ENCODE data around the gene CLPSL2. TPM values are rescaled to one million over a fixed set of nuclear protein-coding genes. Genes with fewer than 3 reads are reported as not detected.

Gene CLPSL2
- total RNA-seq, 2 donors from 2014 or later, result 1.1 to 2.1 TPM

DNA sequence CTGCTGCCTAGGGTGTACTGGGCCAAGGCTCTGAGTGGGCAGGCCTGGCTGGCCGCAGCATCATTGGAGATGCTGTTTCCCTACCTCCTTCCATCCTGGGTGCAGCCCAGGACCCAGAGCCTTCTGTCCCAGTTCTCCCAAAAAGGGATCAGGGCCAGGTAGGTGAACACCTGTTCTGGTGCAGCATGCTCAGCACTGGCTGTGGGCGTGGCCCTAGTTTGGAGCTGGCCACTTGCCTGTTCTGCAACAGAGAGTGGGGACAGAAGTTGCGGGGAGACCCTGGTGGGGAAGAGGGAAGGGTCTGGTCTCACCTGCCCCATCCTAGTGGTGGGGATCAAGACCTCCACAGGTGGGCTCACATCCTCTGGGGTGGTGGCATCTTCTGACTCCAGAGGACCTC lies 40.9 kb upstream of the CLPSL2 start:
- H3K9ac ChIP-seq (ENCODE audit: extremely low read depth, low read length, poor library complexity, severe bottlenecking), result no peak overlapping the region
- no peaks in the 10 kb centered on the region for H3K36me3 ChIP-seq (ENCODE audit: control insufficient read depth, insufficient read depth, low read length)
- 88 to 100% methylated on average over 2 to 3 of the region's 3 CpGs for WGBS, 2 experiments (ENCODE audit: insufficient coverage in 1 of 2, insufficient read length in 1 of 2)
- no peaks in the 10 kb centered on the region for H3K36me3 Mint-ChIP-seq (ENCODE audit: low read depth)
- H3K4me3 ChIP-seq (ENCODE audit: low read length), result no peak overlapping the region
- no peak overlapping the region for H3K27ac ChIP-seq (ENCODE audit: low read depth, low read length)
- H3K27me3 ChIP-seq (ENCODE audit: control insufficient read depth, insufficient read depth, low read length, poor library complexity, severe bottlenecking), result no peaks in the 10 kb centered on the region
- H3K9me3 ChIP-seq (ENCODE audit: control insufficient read depth, low read length), result no peaks in the 10 kb centered on the region
- TF ChIP-seq, protein P1, sequence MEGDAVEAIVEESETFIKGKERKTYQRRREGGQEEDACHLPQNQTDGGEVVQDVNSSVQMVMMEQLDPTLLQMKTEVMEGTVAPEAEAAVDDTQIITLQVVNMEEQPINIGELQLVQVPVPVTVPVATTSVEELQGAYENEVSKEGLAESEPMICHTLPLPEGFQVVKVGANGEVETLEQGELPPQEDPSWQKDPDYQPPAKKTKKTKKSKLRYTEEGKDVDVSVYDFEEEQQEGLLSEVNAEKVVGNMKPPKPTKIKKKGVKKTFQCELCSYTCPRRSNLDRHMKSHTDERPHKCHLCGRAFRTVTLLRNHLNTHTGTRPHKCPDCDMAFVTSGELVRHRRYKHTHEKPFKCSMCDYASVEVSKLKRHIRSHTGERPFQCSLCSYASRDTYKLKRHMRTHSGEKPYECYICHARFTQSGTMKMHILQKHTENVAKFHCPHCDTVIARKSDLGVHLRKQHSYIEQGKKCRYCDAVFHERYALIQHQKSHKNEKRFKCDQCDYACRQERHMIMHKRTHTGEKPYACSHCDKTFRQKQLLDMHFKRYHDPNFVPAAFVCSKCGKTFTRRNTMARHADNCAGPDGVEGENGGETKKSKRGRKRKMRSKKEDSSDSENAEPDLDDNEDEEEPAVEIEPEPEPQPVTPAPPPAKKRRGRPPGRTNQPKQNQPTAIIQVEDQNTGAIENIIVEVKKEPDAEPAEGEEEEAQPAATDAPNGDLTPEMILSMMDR (conservative IDR thresholded peaks at IDR 0.05), result no peak
- DNase-seq, result no peak
- peaks cover 5% of the 10 kb centered on the region for H3K4me1 ChIP-seq (ENCODE audit: control insufficient read depth, insufficient read depth, low read length)
- H3K4me1 Mint-ChIP-seq, result peaks cover 24% of the 10 kb centered on the region
- H3K27ac Mint-ChIP-seq, result no peak overlapping the region
- H3K9me3 Mint-ChIP-seq, result no peaks in the 10 kb centered on the region
- no peak overlapping the region for H3K4me3 Mint-ChIP-seq
- peaks cover 10% of the 10 kb centered on the region for H3K27me3 Mint-ChIP-seq (ENCODE audit: insufficient read depth)

DNA sequence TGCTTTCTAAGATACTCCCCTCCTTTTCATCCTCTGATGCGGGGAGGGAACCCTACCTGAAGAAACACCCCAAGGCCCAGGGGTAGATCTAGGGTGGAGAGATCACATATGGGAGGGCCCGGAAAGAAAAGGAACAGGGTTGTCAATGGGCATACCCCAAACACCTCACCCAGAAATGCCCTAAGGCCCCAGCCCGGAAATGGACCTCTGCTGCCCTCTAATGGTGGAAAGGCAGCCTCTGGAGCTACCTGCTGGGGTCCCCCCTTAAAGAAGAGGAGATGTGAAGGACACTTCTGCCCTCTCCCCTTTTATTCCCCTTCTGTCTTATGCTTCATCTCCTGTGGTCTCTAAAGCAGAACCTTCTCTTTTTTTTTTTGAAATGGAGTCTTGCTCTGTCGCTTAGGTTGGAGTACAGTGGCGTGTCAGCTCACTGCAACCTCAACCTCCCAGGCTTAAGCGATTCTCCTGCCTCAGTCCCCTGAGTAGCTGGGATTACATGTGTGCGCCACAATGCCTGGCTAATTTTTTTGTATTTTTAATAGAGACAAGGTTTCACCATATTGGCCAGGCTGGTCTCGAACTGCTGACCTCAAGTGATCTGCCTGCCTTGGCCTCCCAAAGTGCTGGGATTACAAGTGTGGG lies 40.0 kb upstream of the CLPSL2 start:
- H3K4me1 ChIP-seq (ENCODE audit: control insufficient read depth, insufficient read depth, low read length), result peaks cover 5% of the 10 kb centered on the region
- peak; percentile 94 for DNase-seq
- Mint-ChIP-seq H3K36me3 (ENCODE audit: low read depth) (no peaks in the 10 kb centered on the region), H3K4me1 (peaks cover 31% of the 10 kb centered on the region), H3K27me3 (ENCODE audit: insufficient read depth) (peaks cover 5% of the 10 kb centered on the region), H3K9me3 (no peaks in the 10 kb centered on the region), H3K27ac (no peak overlapping the region), H3K4me3 (no peak overlapping the region)
- H3K4me3 ChIP-seq (ENCODE audit: low read length), result no peak overlapping the region
- TF ChIP-seq, protein P1 (conservative IDR thresholded peaks at IDR 0.05), result peak; percentile 93
- no peaks in the 10 kb centered on the region for H3K27me3 ChIP-seq (ENCODE audit: control insufficient read depth, insufficient read depth, low read length, poor library complexity, severe bottlenecking)
- H3K27ac ChIP-seq (ENCODE audit: low read depth, low read length), result no peak overlapping the region
- no peaks in the 10 kb centered on the region for H3K36me3 ChIP-seq (ENCODE audit: control insufficient read depth, insufficient read depth, low read length)
- WGBS, 2 experiments (ENCODE audit: insufficient coverage in 1 of 2, insufficient read length in 1 of 2), result 72 to 75% methylated on average over 6 to 7 of the region's 8 CpGs
- no peak overlapping the region for H3K9ac ChIP-seq (ENCODE audit: extremely low read depth, low read length, poor library complexity, severe bottlenecking)
- H3K9me3 ChIP-seq (ENCODE audit: control insufficient read depth, low read length), result no peaks in the 10 kb centered on the region

DNA sequence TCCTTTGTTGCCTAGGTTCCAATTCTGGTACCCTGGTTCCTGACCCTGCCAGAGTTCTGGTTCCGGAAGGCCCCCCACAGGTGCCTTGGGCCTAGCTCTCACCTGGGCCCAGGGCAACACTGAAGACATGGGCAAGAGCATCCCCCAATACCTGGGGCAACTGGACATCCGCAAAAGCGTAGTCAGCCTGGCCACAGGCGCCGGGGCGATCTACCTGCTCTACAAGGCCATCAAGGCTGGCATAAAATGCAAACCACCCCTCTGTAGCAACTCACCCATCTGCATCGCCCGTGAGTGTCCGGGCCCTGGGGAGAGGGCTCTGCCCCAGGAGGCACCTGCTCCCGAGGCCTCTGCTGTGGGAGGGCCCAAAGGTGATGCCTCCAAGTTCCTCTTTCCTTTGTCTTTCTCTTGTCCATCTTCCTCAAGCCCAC lies 39.4 kb upstream of the CLPSL2 start, which contains the start of gene ARMC12:
ARMC12 (plus strand) TSS at position 51 of the 431 bp plus-strand sequence; CDS start at position 128, 77 bp downstream.
- TF ChIP-seq, protein P1 (conservative IDR thresholded peaks at IDR 0.05), result no peak
- Mint-ChIP-seq H3K4me3 (no peak within 1 kb of the TSS), H3K4me1 (peaks cover 31% of the 10 kb centered on the region), H3K27me3 (ENCODE audit: insufficient read depth) (peaks cover 5% of the 10 kb centered on the region), H3K27ac (no peak within 1 kb of the TSS), H3K9me3 (no peaks in the 10 kb centered on the region), H3K36me3 (ENCODE audit: low read depth) (no peaks in the 10 kb centered on the region)
- Histone ChIP-seq H3K27ac (ENCODE audit: low read depth, low read length) (no peak within 1 kb of the TSS), H3K36me3 (ENCODE audit: control insufficient read depth, insufficient read depth, low read length) (no peaks in the 10 kb centered on the region), H3K4me3 (ENCODE audit: low read length) (no peak within 1 kb of the TSS), H3K9me3 (ENCODE audit: control insufficient read depth, low read length) (no peaks in the 10 kb centered on the region), H3K27me3 (ENCODE audit: control insufficient read depth, insufficient read depth, low read length, poor library complexity, severe bottlenecking) (no peaks in the 10 kb centered on the region), H3K9ac (ENCODE audit: extremely low read depth, low read length, poor library complexity, severe bottlenecking) (no peak within 1 kb of the TSS), H3K4me1 (ENCODE audit: control insufficient read depth, insufficient read depth, low read length) (peaks cover 5% of the 10 kb centered on the region)
- no peak for DNase-seq
- 93 to 97% methylated on average over 6 to 10 of the region's 10 CpGs for WGBS, 2 experiments (ENCODE audit: insufficient coverage in 1 of 2, insufficient read length in 1 of 2)

Measured in endodermal cell (in vitro differentiated cells).